ENCODE results near the gene FGD2. TPM values are rescaled to one million over a fixed set of nuclear protein-coding genes. Genes with fewer than 3 reads are reported as not detected.

Gene FGD2
- total and polyA plus RNA-seq, 2 of the 8 experiments (the other 6 are each of a cell fraction or from before 2014, with no cell fraction given): 0.12 to 0.32 TPM

- ChIA-PET CTCF (ENCODE audit: partially characterized antibody) (interaction anchor here (0.8 to 29.2 kb wide), 9 partner anchors 11 to 158 kb away, joined by 3 to 635 read pairs (median 4); no protein-coding TSS in a partner anchor), POLR2A (ENCODE audit: partially characterized antibody) (interaction anchor here (1.0 to 1.5 kb wide), 3 partner anchors 55 to 163 kb away, joined by 3 to 4 read pairs (median 3); no protein-coding TSS in a partner anchor)
- Histone ChIP-seq H3K9ac (replicated peaks in 1 of 4; ENCODE audit: extremely low read depth in 1 of 4, low read depth in 3 of 4, low read length in 3 of 4) (no peak overlapping the region), H3K4me2 (ENCODE audit: insufficient read depth in 1 of 2, low read depth in 2 of 2, low read length in 2 of 2) (no peak overlapping the region), H4K5ac (ENCODE audit: insufficient read length, low read depth, low read length) (no peak overlapping the region), H3K14ac (ENCODE audit: insufficient read length) (no peak overlapping the region), H4K91ac (replicated peaks; ENCODE audit: insufficient read length, low read length) (peak overlapping the region; percentile 22), H3K9me3 (ENCODE audit: insufficient read depth in 2 of 2, low read depth in 1 of 2, low read length in 1 of 2) (no peaks in the 10 kb centered on the region; a peak in 1 of 4 replicates), H3K23ac (ENCODE audit: insufficient read length) (no peak overlapping the region), H2BK20ac (ENCODE audit: low read length) (no peak overlapping the region), H4K20me1 (replicated peaks in 1 of 2; ENCODE audit: control insufficient read depth in 1 of 2, insufficient read depth in 2 of 2, low read length in 2 of 2) (no peaks in the 10 kb centered on the region), H3K79me2 (ENCODE audit: control insufficient read depth in 1 of 2, insufficient read depth in 2 of 2, low read length in 2 of 2) (no peaks in the 10 kb centered on the region), H4K8ac (ENCODE audit: extremely low read depth, insufficient read depth, low read length) (no peak overlapping the region), H3K27me3 (replicated peaks in 1 of 4; ENCODE audit: control insufficient read depth in 3 of 4, extremely low read depth in 1 of 4, insufficient read depth in 3 of 4, low read length in 3 of 4) (no peaks in the 10 kb centered on the region), H3K23me2 (ENCODE audit: low read depth, low read length) (no peaks in the 10 kb centered on the region), H3K18ac (ENCODE audit: extremely low read depth, low read length) (no peak overlapping the region), H2AFZ (ENCODE audit: low read length) (no peak overlapping the region), H3K27ac (ENCODE audit: low read depth, low read length) (no peak overlapping the region), H3K79me1 (ENCODE audit: low read depth, low read length) (no peaks in the 10 kb centered on the region), H3K4me1 (replicated peaks in 1 of 4; ENCODE audit: control insufficient read depth in 3 of 4, insufficient read depth in 4 of 4, low read length in 3 of 4) (peaks cover 0 to 7% (median 5%) of the 10 kb centered on the region in 4 experiments; a peak in 5 of 7 replicates), H3K56ac (replicated peaks; ENCODE audit: insufficient read length, low read depth, low read length) (no peak overlapping the region), H3K4me3 (ENCODE audit: extremely low read depth in 1 of 4, insufficient read depth in 2 of 4, low read depth in 3 of 4, low read length in 4 of 4) (no peak overlapping the region), H3K4ac (replicated peaks; ENCODE audit: insufficient read length, low read depth, low read length) (peak overlapping the region; percentile 25), H2BK5ac (ENCODE audit: low read depth, low read length) (no peak overlapping the region), H3K36me3 (ENCODE audit: control insufficient read depth in 2 of 4, insufficient read depth in 4 of 4, low read length in 3 of 4) (no peaks in the 10 kb centered on the region), H2AK5ac (ENCODE audit: low read depth, low read length) (no peak overlapping the region), H2BK15ac (ENCODE audit: low read length) (no peak overlapping the region), H2BK120ac (replicated peaks; ENCODE audit: low read depth, low read length) (no peak overlapping the region), H2BK12ac (ENCODE audit: low read depth, low read length) (no peak overlapping the region)
- no peak for FAIRE-seq
- 93% methylated on average over 10 of the region's 10 CpGs; no CpG with 5 or more reads in 1 of the 2 experiments for WGBS, 2 experiments (ENCODE audit: extremely low coverage in 1 of 2, insufficient coverage in 1 of 2, insufficient read length in 1 of 2, insufficient replicate concordance in 2 of 2, low coverage in 1 of 2, low lambda C conversion rate in 2 of 2, missing lambda C conversion rate in 1 of 2)
- no peak for DNase-seq (ENCODE audit: low read depth in 1 of 2, low spot score in 2 of 2)
- no peak for TF ChIP-seq RAD21 (IDR thresholded peaks at IDR 0.05 in 1 of 2, conservative IDR thresholded peaks at IDR 0.05 in 1 of 2; ENCODE audit: low read depth in 2 of 2, low read length in 2 of 2)
- TF ChIP-seq TBP (IDR thresholded peaks at IDR 0.05; ENCODE audit: low read depth, low read length): no peak
- no peak for TF ChIP-seq ASH2L (IDR thresholded peaks at IDR 0.05; ENCODE audit: low read length)
- no peak for TF ChIP-seq SUZ12 (IDR thresholded peaks at IDR 0.05; ENCODE audit: low read length)
- no peak for TF ChIP-seq TAF7 (optimal IDR thresholded peaks at IDR 0.05; ENCODE audit: borderline replicate concordance, low read depth, low read length)
- TF ChIP-seq CREB1 (IDR thresholded peaks at IDR 0.05): no peak
- peak; percentile 94 for TF ChIP-seq KDM1A (IDR thresholded peaks at IDR 0.05; ENCODE audit: borderline replicate concordance, low read length)
- no peak for TF ChIP-seq SP1 (IDR thresholded peaks at IDR 0.05; ENCODE audit: low read depth, low read length)
- TF ChIP-seq BCL11A (IDR thresholded peaks at IDR 0.05; ENCODE audit: low read depth in 2 of 2, low read length in 2 of 2): no peak
- peak in 1 of 2 experiments; percentile 70; a peak in 1 of 4 replicates for TF ChIP-seq HDAC2 (IDR thresholded peaks at IDR 0.05; ENCODE audit: borderline replicate concordance in 1 of 2, low read depth in 2 of 2, low read length in 2 of 2)
Observed at GRCh38 chr6:37047689-37048402, 42.4 kb downstream of the FGD2 start.

All from H1 (cell line).